Stimulated activated CD4-positive, alpha-beta T cell treated with anti-CD3 and anti-CD28 coated beads, Interleukin-12 subunit alpha, Interleukin-12 subunit beta, amount 100 ng/mL, for 24 hours (primary cell): ENCODE data around the gene CHPF.

Experiments
- DNase-seq, 2 experiments: peaks; one replicate each; pipeline ENCODE4 v3.0.0-alpha.2; 2020; ENCODE audit warnings: low read depth in 2 of 2

The CHPF gene

DNA sequence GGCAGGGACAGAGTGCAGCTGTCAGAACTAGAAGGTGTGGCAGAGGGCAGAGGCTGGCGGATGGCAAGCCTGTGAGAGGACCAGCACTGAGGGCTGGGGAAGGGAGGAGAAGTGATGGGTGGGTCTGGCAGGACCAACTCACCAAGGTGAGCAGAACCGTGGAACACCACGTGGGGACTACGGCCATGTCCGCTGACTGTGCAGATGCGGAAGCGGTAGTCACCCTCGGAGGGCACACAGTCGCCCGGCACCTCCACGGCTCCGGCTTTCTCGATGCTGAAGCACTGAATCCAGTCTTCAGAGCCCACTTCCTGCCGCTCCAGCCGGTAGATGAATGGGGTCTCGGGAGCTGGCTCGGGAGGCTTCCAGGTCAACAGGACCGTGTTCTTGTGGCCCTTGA, 23.5 kb upstream of the CHPF start:
- DNase-seq: no peak

- no peak for DNase-seq
Observed at GRCh38 chr2:219566640-219567039, 23.0 kb upstream of the CHPF start.

DNA sequence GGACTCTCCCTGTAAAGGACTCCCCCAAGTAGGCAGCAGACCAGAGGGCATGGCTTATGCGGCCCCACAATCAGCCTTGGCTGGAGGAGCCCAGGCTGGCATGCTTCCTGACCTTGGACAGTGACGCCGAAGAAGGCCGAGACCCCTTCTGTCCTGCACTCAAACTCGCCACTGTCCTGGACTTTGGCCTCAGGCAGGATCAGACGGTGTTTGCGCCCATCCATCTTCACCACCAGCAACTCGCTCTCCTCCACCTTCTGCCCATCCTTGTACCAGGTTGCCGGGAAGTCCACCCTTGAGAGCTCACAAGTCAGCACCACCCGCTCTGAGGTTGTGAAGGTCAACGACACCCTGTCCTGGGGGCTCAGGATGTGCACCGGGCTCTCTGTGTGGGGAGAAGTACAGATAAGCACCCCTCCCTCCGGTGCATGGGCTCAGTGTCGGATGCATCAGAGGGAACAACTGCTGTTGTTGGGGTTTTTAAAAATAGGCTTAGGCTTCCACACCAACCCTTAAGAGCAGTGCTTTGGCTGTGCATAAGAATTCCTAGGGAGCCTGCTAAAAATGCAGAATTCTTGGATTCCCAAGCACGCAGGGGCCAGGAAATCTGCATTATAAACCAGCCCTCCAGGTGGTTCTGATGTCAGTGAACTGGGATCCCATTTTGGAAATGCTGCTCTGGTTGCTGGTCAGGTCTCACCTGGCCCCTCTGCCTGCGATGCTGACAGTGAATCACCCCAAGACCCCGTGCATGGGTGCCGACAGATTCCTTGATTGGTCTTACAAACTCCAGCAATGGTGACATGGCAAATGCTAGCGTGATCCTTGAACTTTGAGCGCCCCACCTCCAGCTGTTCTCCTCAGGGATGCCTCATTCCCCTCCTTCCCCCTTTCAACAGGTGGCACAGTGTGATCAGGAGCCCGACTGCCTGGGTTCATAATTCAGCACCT, 21.8 kb upstream of the CHPF start:
- DNase-seq: no peak

DNA sequence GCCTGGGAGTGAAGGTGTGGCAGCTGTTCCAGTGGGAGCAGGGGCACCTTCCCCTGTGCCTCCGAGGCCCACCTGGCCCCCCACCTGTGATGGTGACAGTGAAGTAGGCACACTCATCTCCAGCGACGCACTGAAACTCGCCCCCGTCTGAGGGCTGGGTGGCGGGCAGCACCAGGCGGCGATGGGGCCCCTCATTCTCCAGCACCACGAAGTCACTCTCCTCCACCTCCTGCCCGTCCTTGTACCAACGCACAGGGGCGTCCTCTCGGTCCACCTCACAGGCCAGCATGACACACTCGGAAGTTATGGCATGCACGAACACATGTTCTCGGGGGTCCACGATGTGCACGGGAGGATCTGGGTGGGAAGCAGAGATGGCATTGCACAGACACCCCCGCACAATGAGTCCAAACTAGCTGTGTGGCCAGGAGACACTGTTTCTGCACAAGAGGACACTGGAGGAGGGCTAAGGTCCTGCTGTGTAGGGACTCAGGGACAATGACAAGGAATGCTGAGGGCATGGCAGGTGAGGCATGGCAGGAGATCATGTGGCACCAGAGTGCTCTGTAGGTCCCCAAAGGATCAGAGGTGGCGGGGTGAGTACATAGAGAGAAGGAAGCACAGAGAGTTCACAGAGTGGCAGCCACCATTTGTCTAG, 19.8 kb upstream of the CHPF start:
- DNase-seq: no peak

DNA sequence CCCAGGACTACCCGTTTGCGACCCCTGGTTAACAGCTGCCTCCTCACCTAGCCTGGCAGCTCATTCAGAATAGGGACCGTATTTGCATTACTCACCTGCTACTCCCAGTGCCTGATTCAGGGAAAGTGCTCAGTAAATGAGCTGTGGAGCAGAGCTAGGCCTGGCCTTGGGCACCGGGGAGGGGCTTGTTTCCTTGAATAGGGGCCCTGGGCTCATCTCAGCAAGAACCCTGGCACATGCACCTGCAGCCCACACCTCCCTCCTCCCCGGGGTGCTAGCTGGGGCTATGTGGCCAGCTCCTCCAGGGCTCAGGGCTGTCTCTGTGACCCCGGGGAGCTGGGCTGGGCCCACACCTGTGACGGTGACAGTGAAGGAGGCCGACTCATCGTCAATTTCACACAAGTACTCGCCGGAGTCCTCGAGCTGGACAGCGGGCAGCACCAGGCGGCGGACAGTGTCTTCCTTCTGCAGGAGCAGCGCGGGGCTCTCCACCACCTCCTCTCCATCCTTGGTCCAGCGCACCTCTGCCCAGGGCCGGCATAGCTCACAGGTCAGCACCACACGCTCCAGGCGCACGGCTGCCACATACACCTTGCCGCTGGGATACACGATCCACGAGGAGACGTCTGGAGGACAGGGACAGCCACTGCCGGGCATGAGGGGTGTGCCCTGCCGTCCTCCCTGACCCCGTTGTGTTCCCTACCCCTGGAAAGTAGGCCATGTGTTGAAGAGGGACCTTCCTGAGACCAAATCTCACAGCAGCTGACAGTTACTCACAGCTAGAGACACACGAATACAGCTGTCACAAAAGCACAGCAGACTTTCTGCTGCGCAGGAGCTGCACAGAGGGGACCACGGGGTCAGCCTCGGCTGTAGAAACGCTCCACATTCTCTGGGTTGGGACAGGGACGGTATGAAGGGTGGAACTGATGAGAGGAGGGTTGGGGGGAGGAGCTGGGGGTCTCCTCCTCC, 18.7 kb upstream of the CHPF start:
- no peak for DNase-seq

DNA sequence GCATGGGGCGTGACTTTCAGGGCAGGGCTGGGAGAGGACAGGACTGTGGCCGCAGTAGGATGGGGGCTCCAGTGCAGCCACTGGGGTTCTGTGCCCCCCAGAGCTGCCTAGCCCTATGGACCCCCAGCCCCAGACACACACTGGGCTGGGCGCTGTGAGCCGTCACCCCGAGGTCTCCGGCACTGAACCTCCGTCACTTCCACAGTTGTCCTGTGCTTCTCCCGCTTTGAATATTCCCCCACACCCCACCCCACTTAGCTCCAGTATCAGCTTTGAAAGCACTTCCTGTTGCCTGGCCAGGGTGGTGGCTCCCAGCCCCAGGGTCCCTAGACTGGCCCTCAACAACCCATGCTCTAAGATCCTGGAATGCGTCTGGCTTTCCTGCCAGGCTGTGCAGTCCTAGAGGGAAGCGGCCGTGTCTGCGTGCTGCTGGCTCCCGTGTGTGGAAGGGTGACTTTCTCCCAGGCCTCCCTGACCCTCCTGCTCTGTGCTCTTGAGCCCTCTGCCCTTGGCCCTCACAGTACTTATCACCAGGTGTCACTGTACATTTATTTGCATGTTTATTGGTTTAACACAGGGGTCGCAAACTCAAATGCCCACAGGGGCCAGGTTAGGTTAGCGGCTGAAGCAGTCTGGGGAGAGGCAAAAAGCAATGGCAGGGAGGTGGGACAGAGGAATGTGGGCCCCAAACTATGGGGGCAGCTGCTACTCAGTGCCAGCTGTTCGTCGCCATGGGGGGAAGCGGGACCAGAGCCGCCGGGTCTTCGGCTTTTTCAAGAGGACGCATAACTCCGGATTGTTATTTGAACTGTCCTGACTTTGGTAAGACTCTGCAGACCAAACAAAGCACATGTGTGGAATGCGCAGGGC, 17.8 kb upstream of the CHPF start:
- no peak for DNase-seq

- no peak for DNase-seq
Observed at GRCh38 chr2:219560893-219561178, 17.2 kb upstream of the CHPF start.

- DNase-seq: no peak
Observed at GRCh38 chr2:219560037-219560892, 16.7 kb upstream of the CHPF start.

DNA sequence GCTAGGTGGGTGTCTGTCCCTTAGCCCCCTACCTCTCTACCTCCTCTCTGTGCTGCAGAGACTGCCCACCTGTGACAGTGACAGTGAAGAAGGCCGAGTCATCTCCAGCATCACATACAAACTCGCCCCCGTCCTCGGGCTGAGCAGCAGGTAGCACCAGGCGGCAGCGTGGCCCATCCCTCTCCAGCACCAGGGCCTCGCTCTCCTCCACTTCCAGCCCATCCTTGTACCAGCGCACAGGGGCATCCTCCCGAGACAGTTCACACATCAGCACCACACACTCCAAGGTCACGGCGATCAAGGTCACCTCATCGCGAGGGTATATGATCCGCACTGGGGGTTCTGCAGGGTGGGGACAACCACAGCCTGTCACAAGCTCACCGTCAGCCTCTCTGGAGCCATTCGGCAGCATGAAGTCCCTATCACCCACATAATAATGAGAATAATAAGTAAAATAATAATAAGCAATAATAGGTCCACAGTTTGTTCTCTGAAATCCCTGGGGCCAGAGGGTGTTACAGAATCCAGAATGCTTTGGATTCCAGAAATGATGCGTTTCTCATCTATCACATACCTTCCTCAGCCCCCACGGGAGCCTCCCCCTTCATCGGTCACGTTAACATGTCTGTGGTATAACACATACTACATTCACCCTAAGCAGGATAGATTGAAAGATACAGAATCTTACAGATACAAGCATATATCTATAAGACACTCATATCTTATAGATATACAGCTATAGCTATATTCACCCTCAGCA, 15.7 kb upstream of the CHPF start:
- DNase-seq: no peak

GRCh38 chr2:219557791-219558785, 14.5 kb upstream of the CHPF start:
- DNase-seq: no peak

- no peak for DNase-seq
Observed at GRCh38 chr2:219557320-219557719, 13.7 kb upstream of the CHPF start.

GRCh38 chr2:219556413-219556812, 12.8 kb upstream of the CHPF start:
- no peak for DNase-seq

DNA sequence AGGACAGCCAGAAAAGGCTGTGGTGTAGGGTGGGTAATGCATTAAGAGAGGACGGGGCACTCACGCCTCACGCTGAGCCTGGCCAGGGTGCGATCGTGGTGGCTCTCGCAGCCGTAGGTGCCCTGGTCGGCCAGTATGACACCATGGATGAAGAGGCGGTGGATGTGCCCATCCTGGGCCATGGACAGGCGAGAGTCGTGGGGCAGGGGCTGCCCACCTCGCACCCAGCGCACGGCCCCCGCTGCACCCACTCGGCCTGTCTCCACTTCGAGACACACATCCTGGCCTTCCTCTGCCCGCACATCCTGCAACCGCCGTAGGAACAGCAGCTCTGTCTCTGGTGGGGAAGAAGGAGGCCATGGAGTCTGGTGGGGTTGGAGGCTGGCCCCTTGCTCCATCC, 12.3 kb upstream of the CHPF start:
- no peak for DNase-seq

DNA sequence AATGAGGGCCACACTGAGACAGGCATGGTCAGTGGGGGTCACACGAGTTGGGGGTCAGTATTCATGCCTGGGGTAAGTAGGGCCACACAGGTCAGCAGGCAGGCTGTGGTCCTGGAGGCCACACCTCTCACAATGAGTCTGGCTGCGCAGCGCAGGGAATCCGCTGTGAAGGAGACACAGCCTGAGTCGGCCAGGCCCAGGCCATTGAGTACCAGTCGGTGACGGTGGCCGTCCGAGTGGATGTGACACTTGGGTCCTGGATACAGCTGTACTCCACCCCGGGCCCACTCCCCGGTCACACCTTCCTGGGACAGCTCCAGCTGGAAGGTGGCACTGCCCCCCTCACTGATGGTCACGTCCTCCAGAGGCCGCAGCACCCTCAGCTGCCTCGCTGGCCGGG, 10.7 kb upstream of the CHPF start:
- no peak for DNase-seq

DNA sequence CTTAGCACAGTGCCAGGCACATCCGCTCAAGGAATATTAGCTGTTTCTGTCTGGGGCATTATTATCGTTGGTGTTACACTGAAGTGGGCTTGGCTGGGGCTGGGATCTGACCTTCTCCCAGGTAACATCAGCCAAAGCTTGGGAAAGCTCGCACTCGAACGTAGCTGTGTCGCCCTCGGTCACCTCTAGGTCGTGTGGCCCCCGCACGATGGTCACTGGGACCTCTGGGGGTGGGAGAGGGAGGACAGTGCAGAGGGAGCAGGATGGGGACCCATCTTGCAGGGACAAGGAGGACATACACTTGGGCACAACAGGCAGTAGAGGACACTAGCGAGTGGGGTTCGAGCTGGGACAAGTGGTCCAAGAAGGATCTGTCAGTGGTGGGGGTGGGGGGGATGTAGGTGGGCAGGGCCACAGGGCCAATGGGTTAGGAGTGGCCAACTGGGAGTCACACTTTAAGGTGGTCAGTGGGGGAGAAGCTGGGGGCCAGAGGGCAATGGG, 9.9 kb upstream of the CHPF start:
- no peak for DNase-seq

DNA sequence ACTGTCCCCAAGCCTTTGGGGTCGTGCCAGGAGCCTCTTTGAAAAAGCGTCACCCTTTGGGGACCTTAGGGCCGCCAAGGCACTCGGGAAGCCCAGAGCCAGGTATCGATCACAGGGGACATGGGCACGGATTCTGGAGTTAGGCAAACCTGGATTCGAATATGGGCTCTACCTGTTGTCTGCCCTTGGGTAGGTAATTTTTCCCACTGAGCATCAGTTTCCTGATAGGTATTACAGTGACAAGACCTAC, 9.5 kb upstream of the CHPF start:
- DNase-seq: no peak

- peak; percentile 54 to 76 for DNase-seq
Observed at GRCh38 chr2:219552382-219553167, 9.0 kb upstream of the CHPF start.
